ENCODE measurements around the gene ISOC2. TPM values are rescaled to one million over a fixed set of nuclear protein-coding genes. Genes with fewer than 3 reads are reported as not detected.

The ISOC2 gene
- total and polyA plus RNA-seq, 4 donors: 34.9 to 85.0 (median 65.9) TPM

GRCh38 chr19:55434356-55434919, 27.0 kb downstream of the ISOC2 start:
- Histone ChIP-seq H3K27ac (ENCODE audit: low read depth in 1 of 2, low read length in 1 of 2) (no peak overlapping the region), H3K4me1 (ENCODE audit: control insufficient read depth in 5 of 5, insufficient read depth in 5 of 5, low read length in 5 of 5) (no peaks in the 10 kb centered on the region), H3K36me3 (ENCODE audit: control insufficient read depth in 4 of 4, insufficient read depth in 4 of 4, low read length in 4 of 4) (no peaks in the 10 kb centered on the region), H3K9ac (ENCODE audit: insufficient read depth in 1 of 2, low read length in 2 of 2) (no peak overlapping the region), H3K4me3 (no peak overlapping the region), H3K27me3 (ENCODE audit: control insufficient read depth in 3 of 3, insufficient read depth in 3 of 3, low read length in 2 of 3) (peaks cover 8 to 36% (median 25%) of the 10 kb centered on the region in 3 donors), H3K9me3 (ENCODE audit: control insufficient read depth in 4 of 4, insufficient read depth in 3 of 4, low read length in 3 of 4) (peaks cover 0 to 9% (median 0%) of the 10 kb centered on the region in 4 donors)
- no peak for ATAC-seq (ENCODE audit: insufficient read depth, low FRiP score)
- no peak for DNase-seq
- no peak for TF ChIP-seq CTCF (IDR thresholded peaks at IDR 0.05; ENCODE audit: control extremely low read depth, extremely low read depth)
- WGBS, 2 donors: 70 to 95% methylated on average over 4 of the region's 4 CpGs

DNA sequence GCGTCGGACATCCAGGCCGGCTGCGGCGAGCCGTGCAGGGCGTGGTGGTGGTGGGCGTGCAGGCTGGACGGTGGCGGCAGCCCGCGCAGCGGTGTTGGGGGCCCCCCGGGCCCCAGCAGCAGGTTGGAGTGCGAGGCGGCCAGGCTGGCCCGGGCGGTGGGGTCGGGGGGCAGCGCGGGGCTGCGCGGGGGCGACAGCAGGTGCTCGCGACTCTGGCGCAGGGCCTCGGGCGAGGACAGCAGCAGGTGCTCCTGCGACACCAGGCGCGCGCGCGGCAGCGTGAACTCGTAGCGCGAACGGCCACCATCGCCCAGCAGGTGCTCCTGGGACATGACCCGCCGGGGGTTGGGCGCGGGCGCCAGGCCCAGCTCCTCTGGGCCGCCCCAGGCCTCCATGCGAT, 28.1 kb downstream of the ISOC2 start:
- DNase-seq: no peak
- no peaks in the 10 kb centered on the region for H3K36me3 ChIP-seq (ENCODE audit: control insufficient read depth in 4 of 4, insufficient read depth in 4 of 4, low read length in 4 of 4)
- no peaks in the 10 kb centered on the region for H3K4me1 ChIP-seq (ENCODE audit: control insufficient read depth in 5 of 5, insufficient read depth in 5 of 5, low read length in 5 of 5)
- no peak for ATAC-seq (ENCODE audit: insufficient read depth, low FRiP score)
- 13 to 15% methylated on average over 31 to 48 of the region's 48 CpGs for WGBS, 2 donors
- no peak overlapping the region for H3K9ac ChIP-seq (ENCODE audit: insufficient read depth in 1 of 2, low read length in 2 of 2)
- no peak overlapping the region for H3K4me3 ChIP-seq
- no peak for TF ChIP-seq CTCF (IDR thresholded peaks at IDR 0.05; ENCODE audit: control extremely low read depth, extremely low read depth)
- peaks cover 0 to 6% (median 0%) of the 10 kb centered on the region in 4 donors for H3K9me3 ChIP-seq (ENCODE audit: control insufficient read depth in 4 of 4, insufficient read depth in 3 of 4, low read length in 3 of 4)
- peaks cover 8 to 32% (median 23%) of the 10 kb centered on the region in 3 donors for H3K27me3 ChIP-seq (ENCODE audit: control insufficient read depth in 3 of 3, insufficient read depth in 3 of 3, low read length in 2 of 3)
- H3K27ac ChIP-seq (ENCODE audit: low read depth in 1 of 2, low read length in 1 of 2): no peak overlapping the region

GRCh38 chr19:55432241-55432959, 29.0 kb downstream of the ISOC2 start:
- peaks cover 8 to 31% (median 23%) of the 10 kb centered on the region in 3 donors for H3K27me3 ChIP-seq (ENCODE audit: control insufficient read depth in 3 of 3, insufficient read depth in 3 of 3, low read length in 2 of 3)
- H3K4me3 ChIP-seq: no peak overlapping the region
- DNase-seq (no peak), ATAC-seq (ENCODE audit: insufficient read depth, low FRiP score) (no peak)
- no peak for TF ChIP-seq CTCF (IDR thresholded peaks at IDR 0.05; ENCODE audit: control extremely low read depth, extremely low read depth)
- no peak overlapping the region for H3K9ac ChIP-seq (ENCODE audit: insufficient read depth in 1 of 2, low read length in 2 of 2)
- no peaks in the 10 kb centered on the region for H3K4me1 ChIP-seq (ENCODE audit: control insufficient read depth in 5 of 5, insufficient read depth in 5 of 5, low read length in 5 of 5)
- H3K27ac ChIP-seq (ENCODE audit: low read depth in 1 of 2, low read length in 1 of 2): no peak overlapping the region
- WGBS, 2 donors: 84 to 88% methylated on average over 14 of the region's 14 CpGs
- no peaks in the 10 kb centered on the region for H3K36me3 ChIP-seq (ENCODE audit: control insufficient read depth in 4 of 4, insufficient read depth in 4 of 4, low read length in 4 of 4)
- H3K9me3 ChIP-seq (ENCODE audit: control insufficient read depth in 4 of 4, insufficient read depth in 3 of 4, low read length in 3 of 4): peaks cover 0 to 6% (median 0%) of the 10 kb centered on the region in 4 donors

Measured in lung (tissue), 12 donors.